ENCODE measurements around the gene USP24. TPM values are rescaled to one million over a fixed set of nuclear protein-coding genes. Genes with fewer than 3 reads are reported as not detected.

Gene USP24
- total and polyA plus RNA-seq, 11 donors: 13.9 to 53.7 (median 35.4) TPM

GRCh38 chr1:55041613-55042012 is 173.6 kb downstream of the USP24 start:
- H3K36me3 ChIP-seq: no peaks in the 10 kb centered on the region
- WGBS, 4 donors: 63 to 96% (median 73%) methylated on average over 3 of the region's 3 CpGs
- no peak overlapping the region for H3K4me3 ChIP-seq
- no peak for TF ChIP-seq POLR2A (IDR thresholded peaks at IDR 0.05)
- TF ChIP-seq, protein P1, sequence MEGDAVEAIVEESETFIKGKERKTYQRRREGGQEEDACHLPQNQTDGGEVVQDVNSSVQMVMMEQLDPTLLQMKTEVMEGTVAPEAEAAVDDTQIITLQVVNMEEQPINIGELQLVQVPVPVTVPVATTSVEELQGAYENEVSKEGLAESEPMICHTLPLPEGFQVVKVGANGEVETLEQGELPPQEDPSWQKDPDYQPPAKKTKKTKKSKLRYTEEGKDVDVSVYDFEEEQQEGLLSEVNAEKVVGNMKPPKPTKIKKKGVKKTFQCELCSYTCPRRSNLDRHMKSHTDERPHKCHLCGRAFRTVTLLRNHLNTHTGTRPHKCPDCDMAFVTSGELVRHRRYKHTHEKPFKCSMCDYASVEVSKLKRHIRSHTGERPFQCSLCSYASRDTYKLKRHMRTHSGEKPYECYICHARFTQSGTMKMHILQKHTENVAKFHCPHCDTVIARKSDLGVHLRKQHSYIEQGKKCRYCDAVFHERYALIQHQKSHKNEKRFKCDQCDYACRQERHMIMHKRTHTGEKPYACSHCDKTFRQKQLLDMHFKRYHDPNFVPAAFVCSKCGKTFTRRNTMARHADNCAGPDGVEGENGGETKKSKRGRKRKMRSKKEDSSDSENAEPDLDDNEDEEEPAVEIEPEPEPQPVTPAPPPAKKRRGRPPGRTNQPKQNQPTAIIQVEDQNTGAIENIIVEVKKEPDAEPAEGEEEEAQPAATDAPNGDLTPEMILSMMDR (IDR thresholded peaks at IDR 0.05): no peak
- H3K9me3 ChIP-seq: no peaks in the 10 kb centered on the region
- no peak for ATAC-seq
- no peak overlapping the region for H3K27ac ChIP-seq
- DNase-seq: no peak
- intact Hi-C loops (cut with DNase I): no loop called here
- peaks cover 0 to 14% (median 0%) of the 10 kb centered on the region in 12 donors for H3K4me1 ChIP-seq
- H3K27me3 ChIP-seq: peaks cover 10 to 53% (median 32%) of the 10 kb centered on the region in 9 donors

GRCh38 chr1:55040933-55041494 is 174.2 kb downstream of the USP24 start:
- no peaks in the 10 kb centered on the region for H3K9me3 ChIP-seq
- intact Hi-C loops (cut with DNase I): no loop called here
- no peak for TF ChIP-seq POLR2A (IDR thresholded peaks at IDR 0.05)
- TF ChIP-seq, protein P1 (IDR thresholded peaks at IDR 0.05): no peak
- WGBS, 4 donors: 44 to 54% (median 48%) methylated on average over 5 of the region's 5 CpGs
- no peaks in the 10 kb centered on the region for H3K36me3 ChIP-seq
- no peak overlapping the region for H3K4me3 ChIP-seq
- ATAC-seq (no peak), DNase-seq (no peak)
- peaks cover 0 to 14% (median 0%) of the 10 kb centered on the region in 12 donors for H3K4me1 ChIP-seq
- H3K27ac ChIP-seq: no peak overlapping the region
- H3K27me3 ChIP-seq: peaks cover 10 to 58% (median 32%) of the 10 kb centered on the region in 9 donors

DNA sequence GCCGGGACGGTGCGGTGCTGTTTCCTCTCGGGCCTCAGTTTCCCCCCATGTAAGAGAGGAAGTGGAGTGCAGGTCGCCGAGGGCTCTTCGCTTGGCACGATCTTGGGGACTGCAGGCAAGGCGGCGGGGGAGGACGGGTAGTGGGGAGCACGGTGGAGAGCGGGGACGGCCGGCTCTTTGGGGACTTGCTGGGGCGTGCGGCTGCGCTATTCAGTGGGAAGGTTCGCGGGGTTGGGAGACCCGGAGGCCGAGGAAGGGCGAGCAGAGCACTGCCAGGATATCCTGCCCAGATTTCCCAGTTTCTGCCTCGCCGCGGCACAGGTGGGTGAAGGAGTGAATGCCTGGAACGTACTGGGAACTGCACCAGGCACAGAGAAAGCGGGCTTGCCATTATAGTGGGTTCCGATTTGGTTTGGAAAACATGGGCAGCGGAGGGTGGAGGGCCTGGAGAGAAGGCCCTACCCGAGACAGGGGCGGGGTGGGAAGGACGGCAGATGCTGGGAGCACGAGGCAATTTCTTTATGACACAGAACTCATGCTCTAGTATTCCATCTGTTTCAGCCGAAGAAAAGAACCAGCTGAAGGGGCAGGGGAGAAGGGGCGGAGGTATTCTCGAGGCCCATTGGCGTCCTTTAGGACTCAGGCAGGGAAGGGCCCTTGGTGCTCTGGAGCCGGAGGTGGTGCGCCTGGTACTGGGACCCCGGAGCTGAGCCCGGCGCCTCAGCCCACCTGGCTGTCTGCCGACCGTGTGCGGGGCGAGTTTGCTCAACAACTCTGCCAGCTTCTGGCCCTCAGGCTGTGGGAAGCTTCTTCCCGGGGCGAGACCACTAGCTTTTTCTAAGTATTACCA is 174.9 kb downstream of the USP24 start:
- H3K27me3 ChIP-seq: peaks cover 10 to 62% (median 32%) of the 10 kb centered on the region in 9 donors

More for the DNA sequence above, 174.9 kb downstream of the USP24 start:
- peak in 2 of 4 donors; percentile 17 to 20 for ATAC-seq
- no peak for TF ChIP-seq POLR2A (IDR thresholded peaks at IDR 0.05)
- TF ChIP-seq, protein P1 (IDR thresholded peaks at IDR 0.05): no peak
- Histone ChIP-seq H3K4me1 (peaks cover 0 to 17% (median 0%) of the 10 kb centered on the region in 12 donors), H3K9me3 (no peaks in the 10 kb centered on the region), H3K27ac (no peak overlapping the region), H3K4me3 (peak overlapping the region in 6 of 12 donors; percentile 2 to 33 (median 22)), H3K36me3 (no peaks in the 10 kb centered on the region)
- intact Hi-C loops (cut with DNase I): no loop called here
- 18 to 32% (median 28%) methylated on average over 35 to 49 of the region's 49 CpGs for WGBS, 4 donors
- no peak for DNase-seq
